ENCODE data around the gene NECTIN3. TPM values are rescaled to one million over a fixed set of nuclear protein-coding genes. Genes with fewer than 3 reads are reported as not detected.

Gene NECTIN3
- total RNA-seq, 1 experiment from 2014 or later = 18.8 TPM

GRCh38 chr3:111106993-111107661 lies 35.5 kb downstream of the NECTIN3 start:
- CTCF ChIA-PET = no interaction called here
- TF ChIP-seq SIN3A (IDR thresholded peaks at IDR 0.05; ENCODE audit: borderline replicate concordance, insufficient read depth, low read depth, low read length) (no peak), CTCF (IDR thresholded peaks at IDR 0.05) (no peak), POLR2AphosphoS5 (IDR thresholded peaks at IDR 0.05; ENCODE audit: low read depth, low read length) (no peak), REST (IDR thresholded peaks at IDR 0.05; ENCODE audit: insufficient read depth in 1 of 2, low read depth in 2 of 2, low read length in 1 of 2) (no peak), TCF7L2 (IDR thresholded peaks at IDR 0.05; ENCODE audit: low read depth, low read length) (no peak)
- POLR2A ChIA-PET = no interaction called here
- no peak for DNase-seq (ENCODE audit: low read depth, low spot score)
- no TSS peak for BruUV-seq (replicated peaks)
- H3K27ac ChIP-seq (ENCODE audit: low read length) = no peak overlapping the region
- intact Hi-C loops (cut with micrococcal nuclease; ENCODE audit: unreplicated experiment) (no loop called here), in situ Hi-C loops (cut with HindIII; ENCODE audit: low pct_unique_long_range_greater_than_20kb, low sequenced_read_pairs) (no loop called here)
- peaks cover 4% of the 10 kb centered on the region; the same call in 1 of the 2 replicates for H3K9me3 ChIP-seq (ENCODE audit: control insufficient read depth, insufficient read depth, low read depth, low read length)
- ATAC-seq = no peak
- no peak overlapping the region for H3K4me3 ChIP-seq (ENCODE audit: low read depth in 2 of 2, low read length in 2 of 2)
- no peaks in the 10 kb centered on the region for H3K27me3 ChIP-seq (ENCODE audit: control insufficient read depth, insufficient read depth, low read length)
- no peaks in the 10 kb centered on the region for H3K36me3 ChIP-seq (ENCODE audit: control insufficient read depth, insufficient read depth, low read length)
- no peaks in the 10 kb centered on the region for H3K4me1 ChIP-seq (ENCODE audit: control insufficient read depth, insufficient read depth, low read length)

GRCh38 chr3:111107662-111108035 lies 36.0 kb downstream of the NECTIN3 start:
- Histone ChIP-seq H3K4me1 (ENCODE audit: control insufficient read depth, insufficient read depth, low read length) (no peaks in the 10 kb centered on the region), H3K27ac (ENCODE audit: low read length) (no peak overlapping the region), H3K4me3 (ENCODE audit: low read depth in 2 of 2, low read length in 2 of 2) (no peak overlapping the region), H3K36me3 (ENCODE audit: control insufficient read depth, insufficient read depth, low read length) (no peaks in the 10 kb centered on the region), H3K27me3 (ENCODE audit: control insufficient read depth, insufficient read depth, low read length) (no peaks in the 10 kb centered on the region), H3K9me3 (ENCODE audit: control insufficient read depth, insufficient read depth, low read depth, low read length) (peaks cover 2% of the 10 kb centered on the region; the same call in 1 of the 2 replicates)
- intact Hi-C loops (cut with micrococcal nuclease; ENCODE audit: unreplicated experiment) (no loop called here), in situ Hi-C loops (cut with HindIII; ENCODE audit: low pct_unique_long_range_greater_than_20kb, low sequenced_read_pairs) (no loop called here)
- CTCF ChIA-PET = no interaction called here
- DNase-seq (ENCODE audit: low read depth, low spot score) (no peak), ATAC-seq (no peak)
- no TSS peak for BruUV-seq (replicated peaks)
- POLR2A ChIA-PET = no interaction called here
- TF ChIP-seq TCF7L2 (IDR thresholded peaks at IDR 0.05; ENCODE audit: low read depth, low read length) (no peak), CTCF (IDR thresholded peaks at IDR 0.05) (no peak)

Measured in Panc1 (cell line).